Measurements from ENCODE around the gene PACSIN2.

- TF ChIP-seq ZNF605 (CRISPR knock-in tag; IDR thresholded peaks at IDR 0.05) (no peak), TCF7L2 (IDR thresholded peaks at IDR 0.05; ENCODE audit: low read depth, low read length) (no peak)
These were observed 81.4 kb downstream of the PACSIN2 start for GRCh38 chr22:42933485-42934091.
